Activated CD8-positive, alpha-beta memory T cell treated with anti-CD3 and anti-CD28 coated beads for 1 hour (primary cell): Measurements from ENCODE around the gene LCE1D.

Source experiments
- DNase-seq, 2 donors: peaks; one replicate each; pipeline ENCODE4 v3.0.0-alpha.2; 2020; ENCODE audit warnings: low read depth in 1 of 2; ENCODE audit errors: extremely low read depth in 1 of 2

LCE1D gene

DNA sequence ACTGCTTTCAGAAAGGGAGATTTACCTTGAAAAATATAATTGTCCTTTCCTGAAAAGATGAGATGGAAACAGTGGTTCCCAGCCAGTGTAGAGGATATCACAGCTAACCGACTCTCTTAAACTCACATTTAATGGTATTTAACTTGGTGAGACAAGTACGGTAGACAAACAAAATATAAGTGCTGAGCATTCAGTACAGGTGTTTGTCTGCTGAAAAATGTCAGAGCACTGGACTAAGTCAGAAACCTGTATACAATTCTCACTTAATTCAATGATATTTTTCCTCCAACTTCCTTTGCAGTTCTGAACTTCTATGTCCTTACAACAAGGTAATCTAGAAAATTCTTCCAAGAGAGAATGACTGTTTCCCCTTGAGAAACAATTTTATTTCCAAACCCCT, 15.2 kb downstream of the LCE1D start, which contains the start of gene LCE1B:
Gene LCE1B (plus strand): TSS at position 301 of the 400 bp plus-strand sequence. CDS start 476 bp downstream, outside the sequence.
- DNase-seq, result no peak

DNA sequence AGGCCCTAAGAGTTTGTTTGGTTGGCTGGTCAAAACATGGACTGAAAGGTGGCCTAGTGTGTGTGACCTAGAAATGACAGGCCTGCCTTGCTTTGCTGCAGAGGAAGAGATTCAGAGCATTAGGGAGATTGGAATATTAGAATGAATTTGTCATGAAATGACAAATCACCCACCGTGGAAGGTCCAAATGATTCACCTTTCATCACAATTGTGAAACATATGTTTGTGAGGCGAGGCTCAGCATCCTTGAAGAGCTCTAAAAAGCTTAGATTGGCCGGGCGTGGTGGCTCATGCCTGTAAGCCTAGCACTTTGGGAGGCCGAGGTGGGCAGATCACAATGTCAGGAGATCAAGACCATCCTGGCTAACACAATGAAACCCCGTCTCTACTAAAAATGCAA, 20.8 kb downstream of the LCE1D start:
- DNase-seq, result no peak

DNA sequence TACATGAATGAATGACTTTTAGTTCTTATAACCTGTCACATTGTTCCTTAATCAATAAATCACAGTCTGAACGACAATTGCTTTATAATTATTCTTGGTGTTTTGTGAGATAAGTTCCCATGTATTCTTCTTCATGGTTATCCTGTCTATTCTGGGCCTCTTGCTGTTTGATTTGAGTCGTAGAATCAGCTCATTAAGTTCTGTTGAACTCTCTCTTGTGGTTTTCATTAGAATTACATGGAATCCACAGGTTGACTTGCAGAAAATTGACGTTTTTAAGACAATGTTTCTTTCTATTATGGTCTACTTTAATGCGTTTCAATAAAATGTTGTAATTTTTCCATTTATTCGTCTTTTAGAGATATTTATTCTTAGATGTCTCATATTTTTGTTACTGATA, 26.8 kb downstream of the LCE1D start:
- DNase-seq, result no peak

DNA sequence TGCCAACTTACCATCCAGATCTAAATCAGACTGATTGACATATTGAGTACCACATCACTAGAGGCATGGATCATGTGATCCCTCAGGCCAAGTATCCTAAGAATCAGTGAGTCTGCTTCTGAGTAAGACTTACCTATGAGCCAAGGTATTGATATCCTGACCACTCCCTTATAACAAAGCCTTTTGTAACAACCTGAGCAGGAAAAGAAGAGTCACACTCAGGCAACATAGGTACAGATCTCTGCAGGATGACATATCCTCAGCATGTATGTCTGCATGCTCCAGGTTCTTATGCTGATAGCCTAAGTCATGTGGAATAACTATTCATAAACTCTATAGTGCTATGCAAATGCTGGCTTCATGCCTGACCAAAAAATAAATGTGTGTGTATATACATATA, 28.4 kb downstream of the LCE1D start:
- DNase-seq, result no peak

DNA sequence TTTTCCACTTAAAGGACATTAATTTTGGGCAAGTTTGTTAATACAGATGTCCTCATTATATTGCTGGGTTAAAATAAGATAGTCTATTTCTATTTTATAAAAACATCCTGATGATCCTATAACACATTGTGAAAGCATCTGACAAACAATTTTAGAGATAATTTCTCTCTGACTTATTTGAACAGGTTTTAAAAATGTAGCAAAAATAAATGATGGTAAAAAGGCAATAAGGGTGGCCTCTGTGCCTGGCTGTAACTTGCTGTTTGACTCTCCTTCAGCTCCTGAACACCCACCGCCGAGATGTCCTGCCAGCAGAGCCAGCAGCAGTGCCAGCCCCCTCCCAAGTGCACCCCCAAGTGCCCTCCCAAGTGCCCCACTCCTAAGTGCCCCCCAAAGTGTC, 30.7 kb downstream of the LCE1D start, which contains the start of gene LCE1A:
Gene LCE1A (plus strand): TSS at position 301 of the 400 bp plus-strand sequence. CDS start 0 bp downstream, at position 301.
- DNase-seq, result no peak

DNA sequence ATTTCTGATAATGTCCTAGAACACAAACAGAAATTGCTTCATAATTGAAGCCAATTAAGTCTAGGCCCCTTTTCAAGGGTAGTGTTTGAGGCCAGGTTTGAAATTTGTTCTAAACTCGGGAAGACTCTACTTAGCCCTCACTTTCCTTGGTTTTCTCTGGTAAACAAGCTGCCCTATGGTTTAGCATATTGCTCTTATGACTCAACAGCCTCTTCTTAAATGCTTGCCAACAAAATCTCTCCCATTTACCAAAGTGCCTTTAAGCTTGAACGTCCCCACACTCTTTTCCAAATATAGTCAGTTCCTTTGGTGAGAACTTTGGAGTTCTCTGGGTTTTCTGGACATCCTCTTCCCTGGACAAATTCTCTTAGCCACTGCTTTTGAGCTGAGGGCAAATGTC, 40.3 kb downstream of the LCE1D start:
- no peak for DNase-seq

DNA sequence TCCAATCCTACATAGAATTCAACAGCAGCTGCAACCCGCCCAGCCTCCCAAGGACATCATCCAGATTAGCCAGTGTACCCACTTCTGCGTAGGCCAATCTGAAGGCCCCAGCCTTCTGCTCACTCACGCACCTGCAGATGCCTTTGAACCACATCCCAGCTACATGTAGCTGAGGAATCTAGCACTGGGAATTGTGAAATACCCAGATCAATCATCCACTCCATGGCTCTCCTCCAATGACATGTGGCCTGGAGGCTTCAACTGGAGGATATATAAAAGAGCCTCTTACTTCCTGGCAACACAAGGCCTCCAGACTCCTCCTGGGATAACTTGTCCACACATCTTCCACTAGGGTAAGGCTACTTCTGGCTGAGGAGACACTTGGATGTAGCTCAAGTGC, 46.0 kb downstream of the LCE1D start, which contains the start of gene LCE6A:
Gene LCE6A (plus strand): TSS at position 301 of the 400 bp plus-strand sequence. CDS start 665 bp downstream, outside the sequence.
- DNase-seq, result no peak
